HCT116 (cell line): ENCODE results near the gene SNED1. TPM values are rescaled to one million over a fixed set of nuclear protein-coding genes. Genes with fewer than 3 reads are reported as not detected.

Experiments used
- ATAC-seq: fragments of 200-7000 bp; cut with Tn5 transposase; 2 replicates; pipeline ENCODE4 v1.9.1; 2020; ENCODE audit warnings: mild to moderate bottlenecking, moderate library complexity
- BruUV-seq: library from RNA; stranded (reverse); fragments of 400-500 nt; replicated peaks from 2 replicates; lab custom pipeline; 2021; lab: Mats Ljungman, UMichigan
- CTCF ChIA-PET: fragments of 300-600 bp; sonication (Branson Sonifier 250); formaldehyde crosslinking; loops from one replicate; lab custom pipeline; 2021; ENCODE audit warnings: antibody characterized with exemption; lab: Charles Lee
- POLR2A ChIA-PET: fragments of 300-600, 350-600 bp; sonication (Branson Sonifier 250); formaldehyde crosslinking; loops from one replicate; lab custom pipeline; 2021; ENCODE audit warnings: antibody characterized with exemption; lab: Charles Lee
- RAD21 ChIA-PET, 2 experiments: fragments of 300-600 bp; sonication (Branson Sonifier 250); formaldehyde crosslinking; loops; one replicate each; lab custom pipeline; 2023; ENCODE audit warnings: low total read pairs in 2 of 2; ENCODE audit not compliant: uncharacterized antibody in 2 of 2, unreplicated experiment in 2 of 2, low non-redundant PET in 1 of 2; lab: Charles Lee
- DNase-seq: peaks from one replicate; pipeline ENCODE4 v3.0.0-alpha.2; 2010; ENCODE audit warnings: low read depth, low spot score
- H2AFZ ChIP-seq: fragments of 200-600 bp; shearing (Covaris generic), sonication (generic); 2 replicates; pipeline ENCODE4 v1.6.1; 2017; ENCODE audit warnings: low read depth, mixed run types, mixed read lengths, antibody characterized with exemption, low read length; ENCODE audit not compliant: poor library complexity, severe bottlenecking
- H3K27ac ChIP-seq: 2 replicates; pipeline ENCODE4 v1.5.1; 2012; ENCODE audit warnings: low read depth, low read length
- H3K27me3 ChIP-seq: fragments of 200-600 bp; sonication (generic); 2 replicates; pipeline ENCODE4 v1.6.1; 2016; ENCODE audit warnings: mixed run types, low read length, mixed read lengths; ENCODE audit not compliant: insufficient read depth
- H3K36me3 ChIP-seq, 2 experiments: fragments of 200-500 bp in 1 of 2; fragments of 200-600 bp in 1 of 2; sonication (Bioruptor generic) in 1 of 2; sonication (generic) in 1 of 2; 2 replicates each; pipeline versions ENCODE4 v1.5.1 to v1.6.1; 2014 to 2016; ENCODE audit warnings: low read length in 2 of 2, inconsistent platforms in 1 of 2, mixed read lengths in 1 of 2, mixed run types in 1 of 2; ENCODE audit not compliant: insufficient read depth in 2 of 2, control insufficient read depth in 1 of 2
- H3K4me1 ChIP-seq, 2 experiments: fragments of 200-600 bp in 1 of 2; sonication (generic) in 1 of 2; 2 replicates each; pipeline versions ENCODE4 v1.5.1 to v1.6.1; 2012 to 2017; ENCODE audit warnings: low read length in 2 of 2, inconsistent platforms in 1 of 2, mild to moderate bottlenecking in 1 of 2, mixed read lengths in 1 of 2, mixed run types in 1 of 2, moderate library complexity in 1 of 2; ENCODE audit not compliant: insufficient read depth in 2 of 2, control insufficient read depth in 1 of 2
- H3K4me2 ChIP-seq: fragments of 200-600 bp; sonication (generic); 2 replicates; pipeline ENCODE4 v1.6.1; 2017; ENCODE audit warnings: mixed run types, low read length, mixed read lengths
- H3K4me3 ChIP-seq, 2 experiments: fragments of 200-600 bp in 1 of 2; sonication (generic) in 1 of 2; replicated peaks in 1 of 2; 2 replicates each; pipeline ENCODE4 v1.5.1; 2011 to 2016; ENCODE audit warnings: low read length in 2 of 2, control low read depth in 1 of 2, low read depth in 1 of 2, mild to moderate bottlenecking in 1 of 2, mixed read lengths in 1 of 2, mixed run types in 1 of 2
- H3K79me2 ChIP-seq: fragments of 200-600 bp; sonication (generic); 2 replicates; pipeline ENCODE4 v1.6.1; 2017; ENCODE audit warnings: mild to moderate bottlenecking, mixed run types, low read length, moderate library complexity, mixed read lengths; ENCODE audit not compliant: insufficient read depth
- H3K9ac ChIP-seq: fragments of 200-600 bp; sonication (generic); 2 replicates; pipeline ENCODE4 v1.6.1; 2016; ENCODE audit warnings: low read length, mixed read lengths
- H3K9me2 ChIP-seq: fragments of 200-600 bp; sonication (generic), shearing (Covaris generic); 2 replicates; pipeline ENCODE4 v1.6.1; 2017; ENCODE audit warnings: mixed run types, mild to moderate bottlenecking, moderate library complexity; ENCODE audit not compliant: insufficient read depth
- H3K9me3 ChIP-seq, 2 experiments: fragments of 200-500 bp in 1 of 2; fragments of 200-600 bp in 1 of 2; sonication (Bioruptor generic) in 1 of 2; sonication (generic) in 1 of 2; 2 replicates each; pipeline ENCODE4 v1.6.1; 2014 to 2017; ENCODE audit warnings: low read length in 2 of 2, mixed read lengths in 2 of 2, inconsistent platforms in 1 of 2, low read depth in 1 of 2, mild to moderate bottlenecking in 1 of 2, mixed run types in 1 of 2, moderate library complexity in 1 of 2; ENCODE audit not compliant: control insufficient read depth in 1 of 2, insufficient read depth in 1 of 2
- H4K20me1 ChIP-seq: fragments of 200-600 bp; sonication (generic), shearing (Covaris generic); 2 replicates; pipeline ENCODE4 v1.6.1; 2017; ENCODE audit warnings: mixed run types, mild to moderate bottlenecking, moderate library complexity; ENCODE audit not compliant: insufficient read depth
- CEBPB ChIP-seq: IDR thresholded peaks from 2 replicates; pipeline ENCODE4 v1.6.1; 2012; ENCODE audit warnings: low read depth
- CTCF ChIP-seq, 3 experiments: fragments of 200-600 bp in 1 of 3; sonication (generic) in 1 of 3; IDR thresholded peaks in 2 of 3; conservative IDR thresholded peaks in 1 of 3; 2 replicates each; pipeline ENCODE4 v1.5.1; 2012 to 2017; ENCODE audit warnings: low read depth in 2 of 3, low read length in 2 of 3, antibody characterized with exemption in 1 of 3, borderline replicate concordance in 1 of 3, control low read depth in 1 of 3, mild to moderate bottlenecking in 1 of 3, mixed read lengths in 1 of 3, mixed run types in 1 of 3, moderate library complexity in 1 of 3; ENCODE audit not compliant: insufficient read depth in 1 of 3
- EGR1 ChIP-seq: IDR thresholded peaks from 2 replicates; pipeline ENCODE4 v1.6.1; 2012; ENCODE audit warnings: low read depth
- EZH2phosphoT487 ChIP-seq: fragments of 200-600 bp; IDR thresholded peaks from 2 replicates; pipeline ENCODE4 v1.6.1; 2018; ENCODE audit warnings: antibody characterized with exemption, borderline replicate concordance
- FOSL1 ChIP-seq: IDR thresholded peaks from 2 replicates; pipeline ENCODE4 v1.6.1; 2012; ENCODE audit warnings: low read depth
- POLR2A ChIP-seq: IDR thresholded peaks from 2 replicates; pipeline ENCODE4 v1.7.0; 2011; ENCODE audit warnings: borderline replicate concordance; ENCODE audit not compliant: insufficient read depth, insufficient read length; ENCODE audit errors: extremely low read depth
- RAD21 ChIP-seq: IDR thresholded peaks from 2 replicates; pipeline ENCODE4 v1.6.1; 2012; ENCODE audit warnings: low read depth, mild to moderate bottlenecking
- SP1 ChIP-seq: IDR thresholded peaks from 2 replicates; pipeline ENCODE4 v1.6.1; 2012; ENCODE audit warnings: low read depth
- TCF7L2 ChIP-seq: IDR thresholded peaks from 2 replicates; pipeline ENCODE4 v1.7.0; 2011; ENCODE audit warnings: borderline replicate concordance, inconsistent platforms; ENCODE audit not compliant: insufficient read depth, insufficient read length; ENCODE audit errors: extremely low read depth
- YY1 ChIP-seq: IDR thresholded peaks from 2 replicates; pipeline ENCODE4 v1.6.1; 2011; ENCODE audit warnings: low read length, low read depth, moderate library complexity, mild to moderate bottlenecking; ENCODE audit not compliant: insufficient replicate concordance; ENCODE audit errors: extremely low read depth
- ZBTB33 ChIP-seq: IDR thresholded peaks from 2 replicates; pipeline ENCODE4 v1.6.1; 2011; ENCODE audit warnings: mild to moderate bottlenecking, low read length, moderate library complexity; ENCODE audit not compliant: insufficient replicate concordance; ENCODE audit errors: extremely low read depth
- ZFX ChIP-seq: fragments of 450-650 bp; IDR thresholded peaks from 2 replicates; pipeline ENCODE4 v1.6.1; 2017
- intact Hi-C: fragments of 100-400 bp; cut with micrococcal nuclease; formaldehyde crosslinking; loops from 2 replicates; pipeline ENCODE4 v1.10.0; 2022
- total RNA-seq: library from RNA; stranded (reverse); gene quantifications from one replicate; pipeline ENCODE4 v1.2.1, GENCODE V29; 2021; ENCODE audit not compliant: unreplicated experiment

Gene SNED1
- total RNA-seq, 1 experiment from 2014 or later, result 9.6 TPM

- Histone ChIP-seq H3K79me2 (no peaks in the 10 kb centered on the region), H3K4me2 (no peak overlapping the region), H3K9me3 (no peaks in the 10 kb centered on the region), H3K9ac (no peak overlapping the region), H3K36me3 (peaks cover 0 to 4% of the 10 kb centered on the region in 2 experiments; a peak in 1 of 4 replicates), H3K27ac (no peak overlapping the region), H3K27me3 (no peaks in the 10 kb centered on the region), H3K4me1 (no peaks in the 10 kb centered on the region), H2AFZ (no peak overlapping the region), H3K9me2 (no peaks in the 10 kb centered on the region), H4K20me1 (no peaks in the 10 kb centered on the region), H3K4me3 (no peak overlapping the region)
- BruUV-seq, result no TSS peak
- ATAC-seq (no peak), DNase-seq (no peak)
- ChIA-PET CTCF (no interaction called here), POLR2A (no interaction called here), RAD21 (no interaction called here)
- TF ChIP-seq ZBTB33, result no peak
- no peak for TF ChIP-seq ZFX
- intact Hi-C loops, result no loop called here
These were observed 112.4 kb downstream of the SNED1 start for GRCh38 chr2:241110607-241111439.

GRCh38 chr2:241111440-241111805 lies 113.0 kb downstream of the SNED1 start:
- Histone ChIP-seq H4K20me1 (no peaks in the 10 kb centered on the region), H2AFZ (no peak overlapping the region), H3K4me1 (no peaks in the 10 kb centered on the region), H3K9ac (no peak overlapping the region), H3K4me2 (no peak overlapping the region), H3K9me3 (no peaks in the 10 kb centered on the region), H3K27me3 (no peaks in the 10 kb centered on the region), H3K36me3 (peaks cover 0 to 4% of the 10 kb centered on the region in 2 experiments; a peak in 1 of 4 replicates), H3K9me2 (no peaks in the 10 kb centered on the region), H3K4me3 (no peak overlapping the region), H3K79me2 (no peaks in the 10 kb centered on the region), H3K27ac (no peak overlapping the region)
- intact Hi-C loops, result no loop called here
- no TSS peak for BruUV-seq
- ATAC-seq, result no peak
- DNase-seq, result no peak
- CTCF ChIA-PET, result no interaction called here
- POLR2A ChIA-PET, result no interaction called here
- RAD21 ChIA-PET, result no interaction called here
- no peak for TF ChIP-seq EZH2phosphoT487
- TF ChIP-seq CTCF (IDR thresholded peaks at IDR 0.05 in 2 of 3, conservative IDR thresholded peaks at IDR 0.05 in 1 of 3; ENCODE audit: borderline replicate concordance in 1 of 3, insufficient read depth in 1 of 3, low read depth in 2 of 3, low read length in 2 of 3), result no peak
- no peak for TF ChIP-seq POLR2A
- TF ChIP-seq EGR1, result no peak
- TF ChIP-seq YY1, result no peak
- no peak for TF ChIP-seq ZBTB33
- no peak for TF ChIP-seq TCF7L2
- no peak for TF ChIP-seq SP1
- TF ChIP-seq CEBPB, result no peak
- TF ChIP-seq RAD21, result no peak
- TF ChIP-seq FOSL1, result no peak
- TF ChIP-seq ZFX, result no peak
